C4-2B (cell line): Measurements from ENCODE around the gene ARHGAP22.

Experiments
- ZFX ChIP-seq: fragments of 450-650 bp; IDR thresholded peaks from 2 replicates; pipeline ENCODE4 v1.6.1; 2017
- TF ChIP-seq, protein P1 (sequence below): fragments of 450-650 bp; conservative IDR thresholded peaks from 2 replicates; pipeline ENCODE4 v1.5.1; 2017; ENCODE audit warnings: mild to moderate bottlenecking

DNA sequence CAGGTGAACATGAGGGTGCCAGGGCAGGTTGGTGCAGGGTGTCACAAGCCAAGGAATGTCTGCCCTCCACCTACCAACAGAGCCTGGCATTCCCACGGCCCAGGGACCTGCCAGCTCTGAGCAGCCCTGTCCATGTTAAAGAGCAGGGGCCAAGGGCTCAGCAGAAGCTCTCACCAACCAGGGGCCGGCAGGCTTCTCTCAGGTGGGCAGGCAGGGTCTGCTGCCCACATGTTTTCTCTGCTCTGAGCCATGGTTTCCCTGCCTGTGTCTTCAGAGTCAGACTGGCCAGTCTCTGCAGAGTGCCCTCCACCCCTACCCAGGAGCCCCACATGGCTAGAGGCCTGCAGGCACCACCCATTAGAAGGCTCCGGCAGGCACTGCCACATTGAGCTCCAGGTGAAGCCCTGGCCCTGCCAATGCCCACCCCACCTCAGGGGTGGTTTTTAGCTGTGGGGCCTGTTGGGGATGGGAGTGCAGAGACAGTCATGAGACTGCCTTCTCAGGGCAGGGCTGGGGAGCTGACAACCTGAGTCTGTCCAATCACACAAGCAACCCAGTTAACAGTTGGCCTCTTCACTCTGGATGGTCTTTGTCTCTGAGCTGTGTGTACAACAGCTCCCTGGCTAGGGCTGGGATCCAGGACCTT lies 135.9 kb downstream of the ARHGAP22 start:
- TF ChIP-seq, protein P1, sequence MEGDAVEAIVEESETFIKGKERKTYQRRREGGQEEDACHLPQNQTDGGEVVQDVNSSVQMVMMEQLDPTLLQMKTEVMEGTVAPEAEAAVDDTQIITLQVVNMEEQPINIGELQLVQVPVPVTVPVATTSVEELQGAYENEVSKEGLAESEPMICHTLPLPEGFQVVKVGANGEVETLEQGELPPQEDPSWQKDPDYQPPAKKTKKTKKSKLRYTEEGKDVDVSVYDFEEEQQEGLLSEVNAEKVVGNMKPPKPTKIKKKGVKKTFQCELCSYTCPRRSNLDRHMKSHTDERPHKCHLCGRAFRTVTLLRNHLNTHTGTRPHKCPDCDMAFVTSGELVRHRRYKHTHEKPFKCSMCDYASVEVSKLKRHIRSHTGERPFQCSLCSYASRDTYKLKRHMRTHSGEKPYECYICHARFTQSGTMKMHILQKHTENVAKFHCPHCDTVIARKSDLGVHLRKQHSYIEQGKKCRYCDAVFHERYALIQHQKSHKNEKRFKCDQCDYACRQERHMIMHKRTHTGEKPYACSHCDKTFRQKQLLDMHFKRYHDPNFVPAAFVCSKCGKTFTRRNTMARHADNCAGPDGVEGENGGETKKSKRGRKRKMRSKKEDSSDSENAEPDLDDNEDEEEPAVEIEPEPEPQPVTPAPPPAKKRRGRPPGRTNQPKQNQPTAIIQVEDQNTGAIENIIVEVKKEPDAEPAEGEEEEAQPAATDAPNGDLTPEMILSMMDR: no peak
- no peak for TF ChIP-seq ZFX
